H1 (cell line): ENCODE measurements around the gene SWT1. TPM values are rescaled to one million over a fixed set of nuclear protein-coding genes. Genes with fewer than 3 reads are reported as not detected.

Experiments
- CTCF ChIA-PET: fragments of 300-600 bp; sonication (Branson Sonifier 250); formaldehyde crosslinking; loops from one replicate; lab custom pipeline; 2021; ENCODE audit not compliant: partially characterized antibody; lab: Charles Lee
- POLR2A ChIA-PET: fragments of 300-600 bp; sonication (Branson Sonifier 250); formaldehyde crosslinking; loops from one replicate; lab custom pipeline; 2021; ENCODE audit warnings: inconsistent platforms; ENCODE audit not compliant: partially characterized antibody; lab: Charles Lee
- DNase-seq, 2 experiments: peaks; one replicate each; pipeline versions ENCODE4 v3.0.0 to v3.0.0-alpha.2; 2010 to 2022; ENCODE audit warnings: low spot score in 2 of 2, low read depth in 1 of 2, mixed read lengths in 1 of 2
- FAIRE-seq: peaks from 2 replicates; lab custom pipeline; 2011; peaks lifted over from hg19 to GRCh38; lab: Jason Lieb, UNC
- H2AFZ ChIP-seq: 2 replicates; pipeline ENCODE4 v1.8.1; 2012; ENCODE audit warnings: low read length, inconsistent platforms
- H2AK5ac ChIP-seq: 2 replicates; pipeline ENCODE4 v1.6.1; 2013; ENCODE audit warnings: low read depth, low read length
- H2BK120ac ChIP-seq: replicated peaks from 2 replicates; pipeline ENCODE3; 2013; ENCODE audit warnings: low read depth, low read length, inconsistent platforms
- H2BK12ac ChIP-seq: 2 replicates; pipeline ENCODE4 v1.6.1; 2013; ENCODE audit warnings: low read depth, low read length
- H2BK15ac ChIP-seq: 2 replicates; pipeline ENCODE4 v1.6.1; 2013; ENCODE audit warnings: low read length
- H2BK20ac ChIP-seq: 2 replicates; pipeline ENCODE4 v1.6.1; 2013; ENCODE audit warnings: low read length
- H2BK5ac ChIP-seq: 2 replicates; pipeline ENCODE4 v1.6.1; 2013; ENCODE audit warnings: low read depth, low read length
- H3K14ac ChIP-seq: 2 replicates; pipeline ENCODE4 v1.6.1; 2013; ENCODE audit warnings: inconsistent platforms; ENCODE audit not compliant: insufficient read length
- H3K18ac ChIP-seq: 2 replicates; pipeline ENCODE4 v1.6.1; 2013; ENCODE audit warnings: low read length; ENCODE audit errors: extremely low read depth
- H3K23ac ChIP-seq: 2 replicates; pipeline ENCODE4 v1.6.1; 2013; ENCODE audit warnings: inconsistent platforms; ENCODE audit not compliant: insufficient read length
- H3K23me2 ChIP-seq: 2 replicates; pipeline ENCODE4 v1.6.1; 2013; ENCODE audit warnings: low read depth, low read length
- H3K27ac ChIP-seq: 2 replicates; pipeline ENCODE4 v1.6.1; 2011; ENCODE audit warnings: low read depth, low read length, inconsistent platforms
- H3K27me3 ChIP-seq, 4 experiments: replicated peaks in 1 of 4; 1 replicate in 1 of 4; 2 replicates in 3 of 4; pipeline versions ENCODE4 v1.6.1 to v1.8.1; 2011 to 2013; ENCODE audit warnings: low read length in 3 of 4, mild to moderate bottlenecking in 3 of 4, inconsistent platforms in 2 of 4, mixed read lengths in 2 of 4, moderate library complexity in 1 of 4; ENCODE audit not compliant: control insufficient read depth in 3 of 4, insufficient read depth in 3 of 4; ENCODE audit errors: extremely low read depth in 1 of 4
- H3K36me3 ChIP-seq, 4 experiments: 2 replicates each; pipeline versions ENCODE4 v1.6.1 to v1.8.1; 2011 to 2013; ENCODE audit warnings: mild to moderate bottlenecking in 4 of 4, low read length in 3 of 4, moderate library complexity in 2 of 4, control low read depth in 1 of 4, inconsistent platforms in 1 of 4; ENCODE audit not compliant: insufficient read depth in 4 of 4, control insufficient read depth in 2 of 4
- H3K4ac ChIP-seq: replicated peaks from 2 replicates; pipeline ENCODE3; 2013; ENCODE audit warnings: low read length, low read depth, mixed read lengths, inconsistent platforms; ENCODE audit not compliant: insufficient read length
- H3K4me1 ChIP-seq, 4 experiments: replicated peaks in 1 of 4; 1 replicate in 1 of 4; 2 replicates in 3 of 4; pipeline versions ENCODE4 v1.6.1 to v1.8.1; 2011 to 2013; ENCODE audit warnings: low read length in 3 of 4, inconsistent platforms in 2 of 4, mixed read lengths in 1 of 4; ENCODE audit not compliant: insufficient read depth in 4 of 4, control insufficient read depth in 3 of 4
- H3K4me2 ChIP-seq, 2 experiments: 2 replicates each; pipeline versions ENCODE4 v1.6.1 to v1.8.1; 2011 to 2013; ENCODE audit warnings: low read depth in 2 of 2, low read length in 2 of 2, control low read depth in 1 of 2, inconsistent platforms in 1 of 2, mild to moderate bottlenecking in 1 of 2; ENCODE audit not compliant: insufficient read depth in 1 of 2
- H3K4me3 ChIP-seq, 4 experiments: fragments of 200-600, 300-600 bp in 1 of 4; sonication (generic), shearing (Covaris generic), sonication (Bioruptor Twin) in 1 of 4; 2 replicates each; pipeline versions ENCODE4 v1.5.1 to v1.8.1; 2011 to 2016; ENCODE audit warnings: low read length in 4 of 4, low read depth in 3 of 4, control low read depth in 2 of 4, inconsistent platforms in 2 of 4, mild to moderate bottlenecking in 2 of 4, mixed read lengths in 1 of 4, moderate library complexity in 1 of 4; ENCODE audit not compliant: insufficient read depth in 2 of 4; ENCODE audit errors: extremely low read depth in 1 of 4
- H3K56ac ChIP-seq: replicated peaks from 2 replicates; pipeline ENCODE3; 2013; ENCODE audit warnings: low read depth, mild to moderate bottlenecking, mixed read lengths, low read length, inconsistent platforms; ENCODE audit not compliant: insufficient read length
- H3K79me1 ChIP-seq: 2 replicates; pipeline ENCODE4 v1.6.1; 2013; ENCODE audit warnings: low read depth, low read length, control low read depth
- H3K79me2 ChIP-seq, 2 experiments: 2 replicates each; pipeline versions ENCODE4 v1.6.1 to v1.8.1; 2012 to 2013; ENCODE audit warnings: low read length in 2 of 2, mild to moderate bottlenecking in 2 of 2, inconsistent platforms in 1 of 2; ENCODE audit not compliant: insufficient read depth in 2 of 2, control insufficient read depth in 1 of 2
- H3K9ac ChIP-seq, 4 experiments: replicated peaks in 1 of 4; 1 replicate in 1 of 4; 2 replicates in 3 of 4; pipeline versions ENCODE4 v1.6.1 to v1.8.1; 2011 to 2013; ENCODE audit warnings: low read depth in 3 of 4, low read length in 3 of 4, control low read depth in 2 of 4, mild to moderate bottlenecking in 2 of 4, moderate library complexity in 2 of 4, inconsistent platforms in 1 of 4; ENCODE audit errors: extremely low read depth in 1 of 4
- H3K9me3 ChIP-seq, 2 experiments: 2 replicates each; pipeline versions ENCODE4 v1.6.1 to v1.8.1; 2012 to 2013; ENCODE audit warnings: mild to moderate bottlenecking in 2 of 2, moderate library complexity in 2 of 2, control low read depth in 1 of 2, inconsistent platforms in 1 of 2, low read depth in 1 of 2, low read length in 1 of 2, mixed read lengths in 1 of 2; ENCODE audit not compliant: insufficient read depth in 2 of 2
- H4K20me1 ChIP-seq, 2 experiments: replicated peaks in 1 of 2; 2 replicates each; pipeline versions ENCODE3 to v1.8.1; 2011 to 2013; ENCODE audit warnings: inconsistent platforms in 2 of 2, low read length in 2 of 2, mild to moderate bottlenecking in 1 of 2; ENCODE audit not compliant: insufficient read depth in 2 of 2, control insufficient read depth in 1 of 2
- H4K5ac ChIP-seq: 2 replicates; pipeline ENCODE4 v1.6.1; 2013; ENCODE audit warnings: low read length, low read depth, mixed read lengths, inconsistent platforms; ENCODE audit not compliant: insufficient read length
- H4K8ac ChIP-seq: 2 replicates; pipeline ENCODE4 v1.8.0; 2013; ENCODE audit warnings: mild to moderate bottlenecking, moderate library complexity, low read length, inconsistent platforms; ENCODE audit not compliant: insufficient read depth; ENCODE audit errors: extremely low read depth
- H4K91ac ChIP-seq: replicated peaks from 2 replicates; pipeline ENCODE3; 2013; ENCODE audit warnings: low read length, mixed read lengths, inconsistent platforms; ENCODE audit not compliant: insufficient read length
- ASH2L ChIP-seq: fragments of 200-600, 300-600 bp; sonication (generic); IDR thresholded peaks from one replicate; pipeline ENCODE4 v1.7.1; 2017; ENCODE audit warnings: low read length
- BACH1 ChIP-seq: IDR thresholded peaks from 2 replicates; pipeline ENCODE4 v1.6.1; 2012; ENCODE audit warnings: low read length, improper control_type of control experiment
- BCL11A ChIP-seq, 2 experiments: IDR thresholded peaks; one replicate each; pipeline ENCODE4 v1.6.1; 2011; ENCODE audit warnings: low read depth in 2 of 2, low read length in 2 of 2, mild to moderate bottlenecking in 2 of 2
- CHD2 ChIP-seq: IDR thresholded peaks from 2 replicates; pipeline ENCODE4 v1.6.1; 2012; ENCODE audit warnings: low read length, improper control_type of control experiment
- CREB1 ChIP-seq: IDR thresholded peaks from 2 replicates; pipeline ENCODE4 v1.6.1; 2012; ENCODE audit warnings: inconsistent platforms
- HDAC2 ChIP-seq, 2 experiments: fragments of 300-600 bp in 1 of 2; sonication (generic) in 1 of 2; IDR thresholded peaks; 2 replicates each; pipeline ENCODE4 v1.6.1; 2011 to 2012; ENCODE audit warnings: low read depth in 2 of 2, low read length in 2 of 2, mild to moderate bottlenecking in 2 of 2, moderate library complexity in 2 of 2, borderline replicate concordance in 1 of 2, inconsistent platforms in 1 of 2
- JUN ChIP-seq: IDR thresholded peaks from 2 replicates; pipeline ENCODE4 v1.6.1; 2011; ENCODE audit warnings: low read depth, mild to moderate bottlenecking, improper control_type of control experiment, low read length
- JUND ChIP-seq: IDR thresholded peaks from 2 replicates; pipeline ENCODE4 v1.6.1; 2011; ENCODE audit warnings: mild to moderate bottlenecking, improper control_type of control experiment, low read length
- KDM4A ChIP-seq: IDR thresholded peaks from one replicate; pipeline ENCODE4 v1.7.1; 2012; ENCODE audit warnings: low read depth, mild to moderate bottlenecking, moderate library complexity, low read length, inconsistent platforms; ENCODE audit not compliant: severe bottlenecking
- NANOG ChIP-seq: IDR thresholded peaks from 2 replicates; pipeline ENCODE4 v1.6.1; 2011; ENCODE audit warnings: low read length, low read depth, mild to moderate bottlenecking, inconsistent platforms; ENCODE audit not compliant: insufficient read depth, poor library complexity, severe bottlenecking
- POLR2A ChIP-seq, 2 experiments: IDR thresholded peaks; 1 replicate in 1 of 2; 2 replicates in 1 of 2; pipeline ENCODE4 v1.6.1; 2011; ENCODE audit warnings: low read depth in 2 of 2, low read length in 2 of 2, mild to moderate bottlenecking in 2 of 2; ENCODE audit errors: control extremely low read depth in 1 of 2
- SIRT6 ChIP-seq: IDR thresholded peaks from one replicate; pipeline ENCODE4 v1.7.1; 2012; ENCODE audit warnings: low read length, inconsistent platforms
- TBP ChIP-seq: IDR thresholded peaks from 2 replicates; pipeline ENCODE4 v1.6.1; 2011; ENCODE audit warnings: low read depth, low read length, improper control_type of control experiment
- TEAD4 ChIP-seq: IDR thresholded peaks from 2 replicates; pipeline ENCODE4 v1.6.1; 2012; ENCODE audit warnings: low read depth, low read length, inconsistent platforms, mixed read lengths
- polyA plus RNA-seq, 7 experiments: library from polyadenylated mRNA; depleted of rRNA in 3 of 7; stranded (reverse) in 5 of 7; unstranded in 2 of 7; fragments of >200 nt in 5 of 7; fragments of 200-250 nt in 2 of 7; gene quantifications; 1 replicate in 5 of 7; 2 replicates in 1 of 7; 4 replicates in 1 of 7; pipeline versions ENCODE4 v1.2.1 to v1.2.3, GENCODE V29; 2011 to 2013; ENCODE audit warnings: missing spikeins in 2 of 7, mixed read lengths in 2 of 7
- total RNA-seq: library from RNA; stranded (reverse); fragmentation: NEBNext Ultra II Directional; extraction: Animal tissue kit (Norgen Biotek cat#: 25700); gene quantifications from 2 replicates; pipeline ENCODE4 v1.2.1, GENCODE V29; 2021

Gene SWT1
- total and polyA plus RNA-seq, 2 of the 8 experiments (the other 6 are each of a cell fraction or from before 2014, with no cell fraction given): 1.4 to 6.2 TPM

- no peaks in the 10 kb centered on the region for H3K79me2 ChIP-seq
- H3K4ac ChIP-seq: no peak overlapping the region
- H3K9ac ChIP-seq: no peak overlapping the region
- H3K27me3 ChIP-seq: no peaks in the 10 kb centered on the region
- no peak overlapping the region for H2BK20ac ChIP-seq
- H3K79me1 ChIP-seq: no peaks in the 10 kb centered on the region
- FAIRE-seq (no peak), DNase-seq (no peak)
- H4K91ac ChIP-seq: no peak overlapping the region
- no peaks in the 10 kb centered on the region for H3K9me3 ChIP-seq
- H2BK15ac ChIP-seq: no peak overlapping the region
- no peak overlapping the region for H2AK5ac ChIP-seq
- H3K4me2 ChIP-seq: no peak overlapping the region
- H3K4me3 ChIP-seq: no peak overlapping the region
- no peak overlapping the region for H2AFZ ChIP-seq
- H3K23ac ChIP-seq: no peak overlapping the region
- no peak overlapping the region for H4K5ac ChIP-seq
- H3K4me1 ChIP-seq: no peaks in the 10 kb centered on the region
- no peak overlapping the region for H2BK12ac ChIP-seq
- no peak overlapping the region for H3K18ac ChIP-seq
- H3K36me3 ChIP-seq: peaks cover 0 to 3% (median 0%) of the 10 kb centered on the region in 4 experiments; a peak in 1 of 8 replicates
- H4K8ac ChIP-seq: no peak overlapping the region
- H3K23me2 ChIP-seq: no peaks in the 10 kb centered on the region
- no peak overlapping the region for H3K56ac ChIP-seq
- no peak overlapping the region for H2BK120ac ChIP-seq
- TF ChIP-seq TEAD4 (no peak), NANOG (no peak), JUN (no peak), CHD2 (no peak), ASH2L (no peak), SIRT6 (no peak), JUND (no peak), BACH1 (no peak), CREB1 (no peak), POLR2A (IDR thresholded peaks at IDR 0.05; ENCODE audit: control extremely low read depth in 1 of 2, low read depth in 2 of 2, low read length in 2 of 2) (no peak), HDAC2 (IDR thresholded peaks at IDR 0.05; ENCODE audit: borderline replicate concordance in 1 of 2, low read depth in 2 of 2, low read length in 2 of 2) (no peak), KDM4A (no peak), BCL11A (IDR thresholded peaks at IDR 0.05; ENCODE audit: low read depth in 2 of 2, low read length in 2 of 2) (no peak), TBP (no peak)
- no peak overlapping the region for H3K14ac ChIP-seq
- POLR2A ChIA-PET: interaction anchor here (1.2 to 1.8 kb wide), 2 partner anchors 22 to 63 kb away, joined by 3 to 5 read pairs; partner anchors contain the start of gene RNF2
- H4K20me1 ChIP-seq: no peaks in the 10 kb centered on the region
- H2BK5ac ChIP-seq: no peak overlapping the region
- CTCF ChIA-PET: interaction anchor here (0.7 to 1.4 kb wide), 2 partner anchors 62 to 1041 kb away, joined by 3 to 5 read pairs; no protein-coding TSS in a partner anchor
- H3K27ac ChIP-seq: no peak overlapping the region
Measured at GRCh38 chr1:185108321-185108720, 48.6 kb upstream of the SWT1 start.
